GM12878 (cell line): Measurements from ENCODE around the gene RGSL1. TPM values are rescaled to one million over a fixed set of nuclear protein-coding genes. Genes with fewer than 3 reads are reported as not detected.

Experiments
- ATAC-seq: fragments of 200-7000 bp; cut with Tn5 transposase; 3 replicates; pipeline ENCODE4 v1.9.1; 2020; ENCODE audit warnings: mild to moderate bottlenecking, moderate library complexity
- BruUV-seq: library from RNA; stranded (reverse); fragments of 400-500 nt; replicated peaks from 2 replicates; lab custom pipeline; 2021; lab: Mats Ljungman, UMichigan
- CTCF ChIA-PET: fragments of 300-600 bp; sonication (Branson Sonifier 250); formaldehyde crosslinking; extraction: SDS; loops from one replicate; lab custom pipeline; 2021; ENCODE audit warnings: inconsistent platforms; lab: Yijun Ruan, JAX
- POLR2A ChIA-PET: fragments of 350-600 bp; formaldehyde crosslinking; extraction: SDS; loops from one replicate; lab custom pipeline; 2021; ENCODE audit warnings: inconsistent platforms; lab: Charles Lee
- RAD21 ChIA-PET: fragments of 300-600 bp; sonication (Branson Sonifier 250); formaldehyde crosslinking; loops from one replicate; lab custom pipeline; 2023; ENCODE audit warnings: antibody characterized with exemption; ENCODE audit not compliant: unreplicated experiment; lab: Charles Lee
- SMC1A ChIA-PET: fragments of 300-600 bp; sonication (Branson Sonifier 250); formaldehyde crosslinking; loops from one replicate; lab custom pipeline; 2023; ENCODE audit not compliant: unreplicated experiment, uncharacterized antibody; lab: Charles Lee
- DNase-seq: peaks from one replicate; pipeline ENCODE4 v3.0.0-alpha.2; 2011; ENCODE audit warnings: low read depth, low spot score
- FAIRE-seq: peaks from 3 replicates; lab custom pipeline; 2011; peaks lifted over from hg19 to GRCh38; lab: Jason Lieb, UNC
- H2AFZ ChIP-seq: 2 replicates; pipeline ENCODE4 v1.6.0; 2011; ENCODE audit warnings: low read depth, low read length, control low read depth; ENCODE audit not compliant: control insufficient read depth
- H3K27ac ChIP-seq: 2 replicates; pipeline ENCODE4 v1.5.1; 2011; ENCODE audit warnings: control low read depth; ENCODE audit not compliant: control insufficient read depth, insufficient read depth
- H3K27me3 ChIP-seq, 2 experiments: replicated peaks in 1 of 2; 2 replicates each; pipeline versions ENCODE4 v1.6.0 to v1.6.1; 2011; ENCODE audit warnings: low read length in 1 of 2; ENCODE audit not compliant: control insufficient read depth in 2 of 2, insufficient read depth in 2 of 2
- H3K36me3 ChIP-seq, 2 experiments: 2 replicates each; pipeline ENCODE4 v1.5.1; 2011; ENCODE audit warnings: low read length in 1 of 2; ENCODE audit not compliant: control insufficient read depth in 2 of 2, insufficient read depth in 2 of 2
- H3K4me1 ChIP-seq: 2 replicates; pipeline ENCODE4 v1.6.1; 2011; ENCODE audit warnings: mild to moderate bottlenecking, low read length, moderate library complexity, mixed read lengths; ENCODE audit not compliant: control insufficient read depth, insufficient read depth
- H3K4me2 ChIP-seq: 2 replicates; pipeline ENCODE4 v1.6.0; 2011; ENCODE audit warnings: control low read depth; ENCODE audit not compliant: control insufficient read depth, insufficient read depth
- H3K4me3 ChIP-seq: fragments of 200-600 bp; sonication (generic); 2 replicates; pipeline ENCODE4 v1.5.1; 2016
- H3K79me2 ChIP-seq: 2 replicates; pipeline ENCODE4 v1.6.0; 2011; ENCODE audit warnings: low read length; ENCODE audit not compliant: control insufficient read depth, insufficient read depth
- H3K9ac ChIP-seq: 2 replicates; pipeline ENCODE4 v1.8.0; 2011; ENCODE audit warnings: low read length, control low read depth, mixed read lengths; ENCODE audit not compliant: control insufficient read depth, insufficient read depth
- H3K9me3 ChIP-seq: replicated peaks from 3 replicates; pipeline ENCODE4 v1.5.1; 2011; ENCODE audit warnings: mild to moderate bottlenecking, low read length; ENCODE audit not compliant: control insufficient read depth, insufficient read depth
- H4K20me1 ChIP-seq: 2 replicates; pipeline ENCODE4 v1.6.0; 2011; ENCODE audit not compliant: control insufficient read depth, insufficient read depth
- ATF7 ChIP-seq: fragments of 450-650 bp; IDR thresholded peaks from 2 replicates; pipeline ENCODE4 v1.6.1; 2016; ENCODE audit warnings: low read depth, mild to moderate bottlenecking
- BCL11A ChIP-seq: IDR thresholded peaks from 2 replicates; pipeline ENCODE4 v1.6.1; 2011; ENCODE audit warnings: low read depth, low read length
- CEBPB ChIP-seq, 2 experiments: fragments of 150-350 bp in 1 of 2; IDR thresholded peaks; 2 replicates each; pipeline ENCODE4 v1.6.1; 2012 to 2014; ENCODE audit warnings: low read depth in 2 of 2, low read length in 2 of 2, borderline replicate concordance in 1 of 2, inconsistent platforms in 1 of 2
- MYB ChIP-seq: fragments of 150-350 bp; IDR thresholded peaks from 2 replicates; pipeline ENCODE4 v1.6.1; 2014; ENCODE audit warnings: mild to moderate bottlenecking, low read depth, low read length, borderline replicate concordance
- RCOR1 ChIP-seq: conservative IDR thresholded peaks from 2 replicates; pipeline ENCODE4 v1.6.1; 2012; ENCODE audit warnings: low read depth, low read length, improper control_type of control experiment
- REST ChIP-seq: IDR thresholded peaks from 2 replicates; pipeline ENCODE4 v1.6.1; 2012; ENCODE audit warnings: mild to moderate bottlenecking, low read depth, low read length
- SMAD5 ChIP-seq: IDR thresholded peaks from 2 replicates; pipeline ENCODE4 v1.6.1; 2016; ENCODE audit warnings: antibody characterized with exemption, low read depth
- SREBF2 ChIP-seq: IDR thresholded peaks from 2 replicates; pipeline ENCODE4 v1.6.1; 2012; ENCODE audit warnings: mild to moderate bottlenecking, low read length
- YY1 ChIP-seq: IDR thresholded peaks from 2 replicates; pipeline ENCODE4 v1.6.1; 2011; ENCODE audit warnings: low read depth, mild to moderate bottlenecking, low read length
- WGBS: methylation state at CpG from one replicate; pipeline ENCODE4 v1.1.6; 2016; ENCODE audit warnings: low lambda C conversion rate; ENCODE audit not compliant: insufficient replicate concordance, insufficient coverage; ENCODE audit errors: missing lambda C conversion rate; 5-methylcytosine and 5-hydroxymethylcytosine counted together
- in situ Hi-C: fragments of 300-500 bp; cut with MboI; formaldehyde crosslinking; loops from 9 replicates; pipeline ENCODE4 v1.14.3; 2018; ENCODE audit warnings: mixed read lengths
- intact Hi-C: fragments of 100-400 bp; cut with micrococcal nuclease; formaldehyde crosslinking; loops from one replicate; pipeline ENCODE4 v1.14.2; 2022; ENCODE audit not compliant: unreplicated experiment
- polyA plus RNA-seq, 11 experiments: library from polyadenylated mRNA; depleted of rRNA in 4 of 11; unstranded in 6 of 11; stranded (reverse) in 5 of 11; fragments of >200 nt; fragmentation: Nextera tagmentation in 4 of 11; fragmentation: Illumina TruSeq in 1 of 11; extraction: Ambion mirVana in 4 of 11; extraction: Trizol in 1 of 11; gene quantifications; 1 replicate in 1 of 11; 2 replicates in 10 of 11; pipeline versions ENCODE4 v1.2.1 to v1.2.3, GENCODE V29; 2011 to 2016; ENCODE audit warnings: inconsistent platforms in 2 of 11, missing spikeins in 2 of 11, low read depth in 1 of 11
- total RNA-seq, 4 experiments: library from RNA; depleted of rRNA in 3 of 4; stranded (reverse); fragments of >200 nt in 3 of 4; fragmentation: Illumina TruSeq in 1 of 4; extraction: Trizol in 1 of 4; gene quantifications; 2 replicates each; pipeline versions ENCODE4 v1.2.1 to v1.2.3, GENCODE V29; 2013 to 2021

Gene RGSL1
- total and polyA plus RNA-seq, 10 of the 15 experiments (the other 5 are each of a cell fraction or from before 2014, with no cell fraction given): 0.05 to 0.28 (median 0.27) TPM; not detected in 5

DNA sequence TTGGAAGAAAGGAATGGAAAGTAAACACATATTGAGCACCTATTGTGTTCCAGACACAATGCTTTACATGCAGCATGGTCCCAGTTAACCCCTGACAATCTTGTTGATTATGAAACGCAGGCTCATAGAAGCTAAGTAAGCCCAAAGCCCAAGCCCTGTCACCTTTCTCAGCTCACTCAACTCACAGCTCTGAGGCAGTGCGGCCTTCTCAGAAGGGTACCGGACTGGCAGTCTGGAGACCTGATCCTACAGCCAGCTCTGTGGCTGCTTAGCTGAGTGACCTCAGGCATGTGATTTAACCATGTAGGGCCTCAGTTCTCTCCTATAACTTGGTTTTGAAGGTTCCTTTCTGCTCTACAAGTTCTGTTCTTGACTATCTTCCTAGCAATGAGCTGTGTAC is 139.6 kb downstream of the RGSL1 start (continued):
- no peak for TF ChIP-seq REST
- TF ChIP-seq BCL11A: no peak

GRCh38 chr1:182589931-182590330 is 140.0 kb downstream of the RGSL1 start:
- no peak overlapping the region for H3K4me2 ChIP-seq
- peaks cover 5% of the 10 kb centered on the region; the same call in 1 of the 2 replicates for H3K4me1 ChIP-seq
- ChIA-PET POLR2A (interaction anchor here (1.1 kb wide), 2 partner anchors 11 to 42 kb away, joined by 3 read pairs; no protein-coding TSS in a partner anchor), CTCF (interaction anchor here (0.6 to 37.4 kb wide), 7 partner anchors 10 to 199 kb away, joined by 3 to 1888 read pairs (median 3); partner anchors contain the start of gene NPL), RAD21 (interaction anchor here (0.7 to 23.0 kb wide), 4 partner anchors 17 to 194 kb away, joined by 3 to 946 read pairs (median 4); no protein-coding TSS in a partner anchor), SMC1A (interaction anchor here (2.5 to 28.0 kb wide), 3 partner anchors 8 to 197 kb away, joined by 9 to 1145 read pairs (median 20); partner anchors contain the start of gene NPL)
- 77% methylated on average over 5 of the region's 5 CpGs for WGBS
- H2AFZ ChIP-seq: no peak overlapping the region
- no peaks in the 10 kb centered on the region; a peak in 1 of 4 replicates for H3K36me3 ChIP-seq
- TF ChIP-seq RCOR1: no peak
- no peak for TF ChIP-seq CEBPB (IDR thresholded peaks at IDR 0.05; ENCODE audit: borderline replicate concordance in 1 of 2, low read depth in 2 of 2, low read length in 2 of 2)
- TF ChIP-seq SREBF2: no peak
- TF ChIP-seq SMAD5: no peak
- TF ChIP-seq ATF7: no peak
- no peak for TF ChIP-seq MYB
- no peak for TF ChIP-seq YY1
- no peaks in the 10 kb centered on the region for H3K9me3 ChIP-seq
- ATAC-seq (no peak), DNase-seq (no peak), FAIRE-seq (no peak)
- no TSS peak for BruUV-seq
- no peaks in the 10 kb centered on the region for H3K79me2 ChIP-seq
- H3K4me3 ChIP-seq: no peak overlapping the region
- H3K27me3 ChIP-seq: no peaks in the 10 kb centered on the region
- H3K9ac ChIP-seq: no peak overlapping the region
- in situ Hi-C loops: loop anchor here (10.0 kb wide), 1 partner anchor 145 kb away; no protein-coding TSS in a partner anchor
- no peaks in the 10 kb centered on the region for H4K20me1 ChIP-seq
- intact Hi-C loops: no loop called here
- no peak overlapping the region for H3K27ac ChIP-seq
